BLaER1 treated with 17β-estradiol and CSF1 and Interleukin-3, amounts not matched to agents 10 nM and 100 nM (cell line): ENCODE results near the gene KTN1.

Experiments
- H3K27ac ChIP-seq, 11 experiments: shearing (Covaris generic); formaldehyde crosslinking; 2 replicates each; pipeline ENCODE4 v1.8.1; 2022
- H3K27me3 ChIP-seq, 11 experiments: shearing (Covaris generic); formaldehyde crosslinking; 2 replicates each; pipeline ENCODE4 v1.8.1; 2022
- H3K36me3 ChIP-seq, 11 experiments: shearing (Covaris generic); formaldehyde crosslinking; 2 replicates each; pipeline ENCODE4 v1.8.1; 2022
- H3K4me1 ChIP-seq, 10 experiments: shearing (Covaris generic); formaldehyde crosslinking; 2 replicates each; pipeline ENCODE4 v1.8.1; 2022
- H3K4me2 ChIP-seq, 11 experiments: shearing (Covaris generic); formaldehyde crosslinking; 2 replicates each; pipeline ENCODE4 v1.8.1; 2022
- H3K4me3 ChIP-seq, 10 experiments: shearing (Covaris generic); formaldehyde crosslinking; 2 replicates each; pipeline ENCODE4 v1.8.1; 2022
- H3K9ac ChIP-seq, 11 experiments: shearing (Covaris generic); formaldehyde crosslinking; 2 replicates each; pipeline ENCODE4 v1.8.1; 2022
- H3K9me3 ChIP-seq, 11 experiments: shearing (Covaris generic); formaldehyde crosslinking; replicated peaks in 1 of 11; 2 replicates each; pipeline ENCODE4 v1.8.1; 2022
- H4K20me1 ChIP-seq, 11 experiments: shearing (Covaris generic); formaldehyde crosslinking; 2 replicates each; pipeline ENCODE4 v1.8.1; 2022
- Cebpa-rat ChIP-seq, 11 experiments: shearing (Covaris generic); IDR thresholded peaks; 2 replicates each; pipeline ENCODE4 v1.8.1; 2022

KTN1 gene

DNA sequence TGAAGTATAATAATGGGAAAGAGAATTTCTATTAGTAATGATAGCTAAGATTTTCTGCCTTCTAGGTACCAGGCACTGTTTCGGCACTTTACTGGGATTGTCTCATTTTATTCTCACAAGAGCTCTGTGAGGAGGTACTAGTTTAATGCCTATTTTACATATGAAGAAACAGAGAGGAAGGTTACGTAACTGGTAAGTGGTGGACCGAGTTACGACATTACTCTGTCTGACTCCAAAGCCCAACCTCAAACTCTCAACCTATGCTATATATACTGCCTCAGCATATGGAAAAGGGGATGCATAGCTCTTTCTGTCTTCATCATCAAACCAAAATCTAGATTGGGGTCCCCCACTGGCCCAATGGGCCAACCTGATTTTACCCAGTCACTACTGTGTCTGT lies 133.5 kb downstream of the KTN1 start:
- Histone ChIP-seq H4K20me1 (no peaks in the 10 kb centered on the region), H3K4me1 (peaks cover 11 to 59% (median 40%) of the 10 kb centered on the region in 10 experiments), H3K9me3 (peaks cover 14 to 52% (median 28%) of the 10 kb centered on the region in 11 experiments; a peak in 19 of 22 replicates), H3K36me3 (peaks cover 0 to 9% (median 0%) of the 10 kb centered on the region in 11 experiments; a peak in 2 of 22 replicates), H3K9ac (no peak overlapping the region), H3K4me2 (peak overlapping the region in 4 of 11 experiments; percentile 12 to 31 (median 18); a peak in 4 of 22 replicates), H3K27me3 (no peaks in the 10 kb centered on the region), H3K4me3 (no peak overlapping the region), H3K27ac (no peak overlapping the region)
- no peak for TF ChIP-seq Cebpa-rat (IDR thresholded peaks at IDR 0.05)

DNA sequence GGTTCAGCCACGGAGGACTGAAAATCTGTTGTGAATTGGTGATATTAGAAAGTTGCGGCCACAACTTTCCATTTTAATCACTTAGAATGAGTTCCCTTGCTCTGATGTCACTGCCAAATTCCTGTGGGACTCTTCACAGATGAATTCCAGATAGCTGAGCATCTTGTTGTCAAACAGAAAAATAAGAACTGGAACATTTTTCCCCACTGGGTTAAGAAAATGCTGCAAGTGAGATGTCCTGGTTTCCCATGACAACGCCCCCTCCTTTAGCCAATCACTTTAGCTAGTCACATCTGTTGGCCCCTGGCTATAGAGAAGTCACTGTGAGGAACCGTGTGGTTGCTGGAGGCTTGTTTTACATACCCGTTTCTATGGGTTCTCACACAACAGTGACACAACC lies 135.9 kb downstream of the KTN1 start:
- TF ChIP-seq Cebpa-rat (IDR thresholded peaks at IDR 0.05): no peak
- no peak overlapping the region for H3K4me3 ChIP-seq
- H3K27ac ChIP-seq: no peak overlapping the region; a peak in 1 of 22 replicates
- peaks cover 5 to 36% (median 23%) of the 10 kb centered on the region in 10 experiments; a peak in 18 of 20 replicates for H3K4me1 ChIP-seq
- no peaks in the 10 kb centered on the region for H4K20me1 ChIP-seq
- no peaks in the 10 kb centered on the region for H3K27me3 ChIP-seq
- peaks cover 14 to 61% (median 30%) of the 10 kb centered on the region in 11 experiments; a peak in 19 of 22 replicates for H3K9me3 ChIP-seq
- H3K36me3 ChIP-seq: peaks cover 0 to 9% (median 0%) of the 10 kb centered on the region in 11 experiments; a peak in 2 of 22 replicates
- H3K4me2 ChIP-seq: peak overlapping the region in 8 of 11 experiments; percentile 10 to 47 (median 34); a peak in 11 of 22 replicates
- H3K9ac ChIP-seq: no peak overlapping the region

DNA sequence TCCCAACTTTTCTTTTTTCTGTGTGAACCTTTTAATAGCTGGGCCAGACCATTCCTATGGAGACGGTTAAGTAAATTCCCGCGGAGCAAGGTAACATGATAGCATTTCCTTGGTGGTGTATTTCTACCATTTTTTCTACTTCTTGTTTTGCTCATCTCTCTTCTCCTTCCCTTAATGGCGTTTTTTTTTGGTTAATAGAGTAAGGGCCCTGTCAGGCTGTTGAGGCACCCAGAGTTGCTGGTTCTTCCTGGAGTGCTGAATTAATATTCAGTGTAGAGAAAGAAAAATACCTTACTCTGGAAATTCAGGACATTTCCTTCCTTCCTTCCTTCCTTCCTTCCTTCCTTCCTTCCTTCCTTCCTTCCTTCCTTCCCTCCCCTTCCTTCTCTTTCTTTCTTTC lies 137.6 kb downstream of the KTN1 start:
- Histone ChIP-seq H3K27ac (no peak overlapping the region), H4K20me1 (no peaks in the 10 kb centered on the region), H3K9me3 (peaks cover 5 to 51% (median 21%) of the 10 kb centered on the region in 11 experiments; a peak in 18 of 22 replicates), H3K9ac (no peak overlapping the region), H3K4me2 (no peak overlapping the region), H3K27me3 (no peaks in the 10 kb centered on the region), H3K4me1 (peaks cover 4 to 26% (median 19%) of the 10 kb centered on the region in 10 experiments; a peak in 13 of 20 replicates), H3K4me3 (no peak overlapping the region), H3K36me3 (peaks cover 0 to 5% (median 0%) of the 10 kb centered on the region in 11 experiments; a peak in 1 of 22 replicates)
- TF ChIP-seq Cebpa-rat (IDR thresholded peaks at IDR 0.05): no peak

DNA sequence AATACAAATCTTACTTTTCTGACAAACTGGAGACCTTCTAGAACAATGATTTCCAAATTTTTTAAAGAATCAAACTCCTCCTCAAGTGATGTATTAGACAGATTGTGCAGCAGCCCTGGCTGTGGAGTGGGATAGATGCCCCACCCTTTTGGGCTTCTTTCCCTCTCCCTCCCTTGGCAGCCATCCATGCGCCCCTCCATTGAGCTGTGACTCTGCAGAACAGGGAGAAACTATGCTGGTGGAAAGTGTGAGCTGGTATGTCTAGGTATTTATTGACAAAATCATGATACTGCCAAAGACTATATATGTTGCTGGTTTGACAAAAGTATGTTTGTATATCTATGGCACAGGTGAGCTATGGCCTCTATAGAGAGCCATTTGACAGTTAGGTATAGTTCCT lies 138.5 kb downstream of the KTN1 start:
- H4K20me1 ChIP-seq: no peaks in the 10 kb centered on the region
- H3K27me3 ChIP-seq: no peaks in the 10 kb centered on the region
- no peak for TF ChIP-seq Cebpa-rat (IDR thresholded peaks at IDR 0.05)
- no peaks in the 10 kb centered on the region for H3K36me3 ChIP-seq
- no peak overlapping the region for H3K4me2 ChIP-seq
- H3K9me3 ChIP-seq: peaks cover 2 to 42% (median 13%) of the 10 kb centered on the region in 11 experiments; a peak in 14 of 22 replicates
- H3K27ac ChIP-seq: no peak overlapping the region
- no peak overlapping the region for H3K9ac ChIP-seq
- H3K4me3 ChIP-seq: no peak overlapping the region
- peaks cover 2 to 21% (median 15%) of the 10 kb centered on the region in 10 experiments; a peak in 13 of 20 replicates for H3K4me1 ChIP-seq

DNA sequence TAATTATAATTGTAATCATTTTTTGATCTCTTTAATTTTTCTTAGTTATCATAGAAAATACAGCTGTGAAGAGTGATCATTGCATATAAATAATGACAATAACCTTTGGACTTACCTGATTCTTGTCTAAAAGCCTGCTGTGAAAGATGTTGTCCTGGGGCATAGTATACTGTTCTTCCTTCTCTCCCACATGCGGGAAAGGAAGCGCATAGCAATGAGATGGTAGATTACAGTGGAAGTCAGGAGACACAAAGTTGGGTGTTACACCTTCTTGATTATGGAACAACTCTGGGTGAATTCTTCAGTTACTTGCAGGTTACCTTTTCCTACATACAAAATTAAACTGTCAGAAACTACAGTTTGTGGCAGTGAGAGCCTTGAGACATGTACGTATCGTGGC lies 140.8 kb downstream of the KTN1 start:
- no peak overlapping the region for H3K4me3 ChIP-seq
- no peaks in the 10 kb centered on the region for H3K27me3 ChIP-seq
- H3K4me2 ChIP-seq: peak overlapping the region in 3 of 11 experiments; percentile 2 to 29 (median 5); a peak in 2 of 22 replicates
- H3K27ac ChIP-seq: no peak overlapping the region
- TF ChIP-seq Cebpa-rat (IDR thresholded peaks at IDR 0.05): no peak
- H3K36me3 ChIP-seq: no peaks in the 10 kb centered on the region
- peaks cover 0 to 31% (median 12%) of the 10 kb centered on the region in 11 experiments; a peak in 11 of 22 replicates for H3K9me3 ChIP-seq
- no peaks in the 10 kb centered on the region for H4K20me1 ChIP-seq
- H3K9ac ChIP-seq: no peak overlapping the region
- H3K4me1 ChIP-seq: peaks cover 0 to 15% (median 11%) of the 10 kb centered on the region in 10 experiments; a peak in 12 of 20 replicates

DNA sequence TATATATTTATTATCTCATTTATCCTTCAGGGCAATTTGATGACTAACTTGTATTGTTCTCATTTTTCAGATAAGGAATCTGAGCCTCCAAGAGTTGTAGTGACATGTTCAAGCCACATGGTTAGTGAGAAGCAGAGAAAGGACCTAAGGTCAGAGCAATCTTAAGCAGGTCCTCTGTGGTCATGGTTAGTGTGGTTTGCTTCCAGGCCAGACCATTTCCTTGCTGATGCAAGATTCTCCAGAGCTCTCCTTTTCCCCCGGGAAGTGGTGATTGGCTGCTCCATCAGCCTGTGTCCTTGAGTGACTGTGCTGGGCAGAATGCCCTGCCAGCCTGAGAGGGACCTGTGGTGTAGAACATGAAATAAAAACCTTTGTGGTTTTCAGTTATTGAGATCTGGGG lies 141.3 kb downstream of the KTN1 start:
- H3K36me3 ChIP-seq: no peaks in the 10 kb centered on the region
- peak overlapping the region in 7 of 11 experiments; percentile 2 to 48 (median 29); a peak in 11 of 22 replicates for H3K4me2 ChIP-seq
- no peak for TF ChIP-seq Cebpa-rat (IDR thresholded peaks at IDR 0.05)
- H3K27me3 ChIP-seq: no peaks in the 10 kb centered on the region
- H4K20me1 ChIP-seq: no peaks in the 10 kb centered on the region
- H3K27ac ChIP-seq: no peak overlapping the region
- peaks cover 0 to 10% (median 8%) of the 10 kb centered on the region in 10 experiments; a peak in 11 of 20 replicates for H3K4me1 ChIP-seq
- peaks cover 0 to 29% (median 12%) of the 10 kb centered on the region in 11 experiments; a peak in 11 of 22 replicates for H3K9me3 ChIP-seq
- no peak overlapping the region for H3K4me3 ChIP-seq
- H3K9ac ChIP-seq: no peak overlapping the region

DNA sequence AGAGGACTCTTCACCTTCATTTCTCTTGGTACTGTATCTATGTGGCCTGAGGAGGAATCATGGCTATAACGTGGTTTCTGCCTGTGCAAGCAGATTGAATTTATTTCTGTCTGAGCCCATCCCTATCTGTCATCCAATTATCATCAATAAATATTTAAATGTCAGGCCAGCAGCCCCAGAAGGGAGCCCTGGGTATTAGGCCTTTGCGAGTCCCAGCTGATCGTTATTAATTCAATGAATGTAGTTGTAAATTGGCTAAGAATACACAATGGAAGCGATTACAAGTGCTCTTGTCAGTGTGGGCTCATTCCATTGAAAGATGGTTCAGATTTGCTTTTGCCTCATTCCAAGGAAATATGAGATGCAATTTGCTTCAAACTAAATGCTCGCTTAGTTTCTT lies 142.0 kb downstream of the KTN1 start:
- Histone ChIP-seq H4K20me1 (no peaks in the 10 kb centered on the region), H3K4me2 (no peak overlapping the region), H3K27ac (no peak overlapping the region), H3K4me3 (no peak overlapping the region), H3K27me3 (no peaks in the 10 kb centered on the region), H3K9ac (no peak overlapping the region), H3K4me1 (peaks cover 0 to 10% (median 6%) of the 10 kb centered on the region in 10 experiments; a peak in 11 of 20 replicates), H3K36me3 (no peaks in the 10 kb centered on the region), H3K9me3 (peaks cover 0 to 22% (median 7%) of the 10 kb centered on the region in 11 experiments; a peak in 11 of 22 replicates)
- TF ChIP-seq Cebpa-rat (IDR thresholded peaks at IDR 0.05): no peak

DNA sequence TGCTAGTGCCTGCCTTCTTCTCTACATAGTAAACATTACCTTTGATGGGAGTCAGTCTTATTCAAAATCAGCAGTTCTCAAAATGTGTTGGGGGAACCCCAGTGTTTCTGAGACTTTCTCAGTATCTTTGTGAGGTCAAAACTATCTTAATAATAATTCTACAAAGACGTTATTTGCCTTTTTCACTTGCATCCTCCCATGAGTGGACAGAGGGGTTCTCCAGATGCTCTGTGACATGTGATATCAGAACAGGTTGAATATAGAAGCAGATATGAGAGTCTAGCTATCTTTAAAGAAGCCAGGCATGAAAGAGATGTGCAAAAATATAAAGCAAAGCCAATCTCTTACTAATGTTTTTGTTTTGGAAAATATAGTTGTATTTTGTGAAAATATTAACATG lies 144.7 kb downstream of the KTN1 start:
- no peak overlapping the region for H3K27ac ChIP-seq
- no peak overlapping the region for H3K9ac ChIP-seq
- H3K9me3 ChIP-seq: peaks cover 0 to 4% (median 0%) of the 10 kb centered on the region in 11 experiments; a peak in 2 of 22 replicates
- no peak overlapping the region for H3K4me3 ChIP-seq
- TF ChIP-seq Cebpa-rat (IDR thresholded peaks at IDR 0.05): no peak
- H3K36me3 ChIP-seq: no peaks in the 10 kb centered on the region
- no peaks in the 10 kb centered on the region for H4K20me1 ChIP-seq
- H3K27me3 ChIP-seq: no peaks in the 10 kb centered on the region
- H3K4me2 ChIP-seq: no peak overlapping the region
- peaks cover 0 to 10% (median 6%) of the 10 kb centered on the region in 10 experiments; a peak in 11 of 20 replicates for H3K4me1 ChIP-seq

DNA sequence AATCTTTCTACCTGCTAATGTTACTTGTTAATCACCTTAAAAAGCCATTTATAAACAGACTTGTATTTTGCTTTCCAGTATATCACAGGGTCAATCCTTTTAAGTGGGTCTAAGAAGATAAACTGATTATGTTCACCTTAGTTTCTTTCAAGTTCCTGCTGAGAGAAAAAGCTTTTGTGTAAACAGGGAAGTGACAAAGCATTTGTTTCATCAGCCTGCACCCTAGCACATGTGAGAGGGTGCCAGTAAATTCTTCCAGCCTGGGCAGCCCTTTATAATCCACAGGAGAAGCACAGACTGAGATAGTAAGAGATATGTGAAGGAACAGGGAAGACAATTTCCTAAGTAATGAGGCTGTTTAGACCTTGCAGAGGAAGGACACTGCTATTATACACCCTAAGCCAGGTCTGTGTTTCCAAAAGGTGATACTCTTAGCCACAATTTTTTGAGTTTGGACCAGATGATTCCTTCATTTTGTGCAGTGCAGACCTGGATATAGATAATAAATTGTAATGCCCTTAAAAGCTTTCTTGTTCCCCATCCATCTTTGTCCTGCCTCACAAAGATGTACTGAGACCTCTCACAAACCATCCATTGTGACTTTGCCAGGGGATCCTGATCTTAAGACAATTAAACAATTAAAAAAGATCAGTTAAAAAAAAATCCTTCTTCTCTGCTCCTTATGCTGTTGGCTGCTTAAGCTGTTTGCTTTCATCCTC lies 150.7 kb downstream of the KTN1 start:
- Histone ChIP-seq H3K36me3 (no peaks in the 10 kb centered on the region), H3K4me3 (no peak overlapping the region), H3K27ac (no peak overlapping the region), H3K4me2 (peak overlapping the region in 1 of 11 experiments; percentile 25; a peak in 1 of 22 replicates), H3K4me1 (peaks cover 0 to 8% (median 0%) of the 10 kb centered on the region in 10 experiments; a peak in 2 of 20 replicates), H3K9me3 (peaks cover under 1 to 11% (median 7%) of the 10 kb centered on the region in 11 experiments; a peak in 19 of 22 replicates), H4K20me1 (no peaks in the 10 kb centered on the region), H3K27me3 (no peaks in the 10 kb centered on the region), H3K9ac (no peak overlapping the region)
- TF ChIP-seq Cebpa-rat (IDR thresholded peaks at IDR 0.05): no peak
